Panc1 (cell line): ENCODE results near the gene TMEM217. TPM values are rescaled to one million over a fixed set of nuclear protein-coding genes. Genes with fewer than 3 reads are reported as not detected.

Experiments used
- ATAC-seq: fragments of 200-7000 bp; cut with Tn5 transposase; 2 replicates; pipeline ENCODE4 v1.9.1; 2020; ENCODE audit warnings: mild to moderate bottlenecking, moderate library complexity
- BruUV-seq: library from RNA; stranded (reverse); fragments of 400-500 nt; replicated peaks from 2 replicates; lab custom pipeline; 2021; lab: Mats Ljungman, UMichigan
- CTCF ChIA-PET: fragments of 300-600 bp; sonication (Branson Sonifier 250); formaldehyde crosslinking; loops from one replicate; lab custom pipeline; 2022; ENCODE audit warnings: antibody characterized with exemption; lab: Charles Lee
- POLR2A ChIA-PET: fragments of 300-600 bp; sonication (Branson Sonifier 250); formaldehyde crosslinking; loops from one replicate; lab custom pipeline; 2022; ENCODE audit warnings: antibody characterized with exemption; lab: Charles Lee
- DNase-seq: peaks from one replicate; pipeline ENCODE4 v3.0.0-alpha.2; 2010; ENCODE audit warnings: low read depth, low spot score
- H3K27ac ChIP-seq: 2 replicates; pipeline ENCODE4 v1.5.1; 2011; ENCODE audit warnings: mild to moderate bottlenecking, low read length, inconsistent platforms
- H3K27me3 ChIP-seq: fragments of 200-500 bp; sonication (Bioruptor generic); 2 replicates; pipeline ENCODE4 v1.6.0; 2014; ENCODE audit warnings: low read length, inconsistent platforms; ENCODE audit not compliant: control insufficient read depth, insufficient read depth
- H3K36me3 ChIP-seq: fragments of 200-500 bp; sonication (Bioruptor generic); 2 replicates; pipeline ENCODE4 v1.5.1; 2014; ENCODE audit warnings: inconsistent platforms, mild to moderate bottlenecking, low read length, moderate library complexity; ENCODE audit not compliant: control insufficient read depth, insufficient read depth
- H3K4me1 ChIP-seq: 2 replicates; pipeline ENCODE4 v1.5.1; 2011; ENCODE audit warnings: inconsistent platforms, mild to moderate bottlenecking, low read length, moderate library complexity; ENCODE audit not compliant: control insufficient read depth, insufficient read depth
- H3K4me3 ChIP-seq, 2 experiments: 2 replicates each; pipeline ENCODE4 v1.5.1; 2011 to 2012; ENCODE audit warnings: low read depth in 2 of 2, low read length in 2 of 2, mild to moderate bottlenecking in 2 of 2, inconsistent platforms in 1 of 2, moderate library complexity in 1 of 2
- H3K9me3 ChIP-seq: fragments of 200-500 bp; sonication (Bioruptor generic); 2 replicates; pipeline ENCODE4 v1.5.1; 2014; ENCODE audit warnings: low read depth, mild to moderate bottlenecking, inconsistent platforms, low read length, moderate library complexity; ENCODE audit not compliant: control insufficient read depth, insufficient read depth
- CTCF ChIP-seq: fragments of 450-650 bp; IDR thresholded peaks from 2 replicates; pipeline ENCODE4 v1.5.1; 2017; ENCODE audit warnings: mild to moderate bottlenecking
- POLR2AphosphoS5 ChIP-seq: IDR thresholded peaks from 2 replicates; pipeline ENCODE4 v1.6.1; 2012; ENCODE audit warnings: mild to moderate bottlenecking, low read depth, low read length, moderate library complexity
- REST ChIP-seq, 2 experiments: IDR thresholded peaks; 2 replicates each; pipeline ENCODE4 v1.6.1; 2011 to 2012; ENCODE audit warnings: low read depth in 2 of 2, control low read depth in 1 of 2, low read length in 1 of 2, mild to moderate bottlenecking in 1 of 2, moderate library complexity in 1 of 2; ENCODE audit not compliant: insufficient read depth in 1 of 2
- SIN3A ChIP-seq: IDR thresholded peaks from 2 replicates; pipeline ENCODE4 v1.6.1; 2012; ENCODE audit warnings: low read depth, mild to moderate bottlenecking, low read length, moderate library complexity, borderline replicate concordance; ENCODE audit not compliant: insufficient read depth
- TCF7L2 ChIP-seq: IDR thresholded peaks from 2 replicates; pipeline ENCODE4 v1.6.1; 2011; ENCODE audit warnings: mild to moderate bottlenecking, low read depth, low read length, inconsistent platforms
- in situ Hi-C: cut with HindIII; loops from 2 replicates; pipeline ENCODE4 v1.10.0; 2016; ENCODE audit warnings: low sequenced_read_pairs, low pct_unique_long_range_greater_than_20kb
- intact Hi-C: fragments of 100-400 bp; cut with micrococcal nuclease; formaldehyde crosslinking; loops from one replicate; pipeline ENCODE4 v1.10.0; 2022; ENCODE audit not compliant: unreplicated experiment
- total RNA-seq: library from RNA; stranded (reverse); gene quantifications from one replicate; pipeline ENCODE4 v1.2.1, GENCODE V29; 2021; ENCODE audit not compliant: unreplicated experiment

The TMEM217 gene
- total RNA-seq, 1 experiment from 2014 or later = 4.0 TPM

- POLR2A ChIA-PET = no interaction called here
- no peak for ATAC-seq
- BruUV-seq = no TSS peak
- DNase-seq = no peak
- intact Hi-C loops (no loop called here), in situ Hi-C loops (no loop called here)
- no peaks in the 10 kb centered on the region for H3K27me3 ChIP-seq
- H3K4me3 ChIP-seq = no peak overlapping the region
- H3K27ac ChIP-seq = no peak overlapping the region
- CTCF ChIA-PET = no interaction called here
- no peaks in the 10 kb centered on the region for H3K9me3 ChIP-seq
- peaks cover 9% of the 10 kb centered on the region; the same call in 1 of the 2 replicates for H3K36me3 ChIP-seq
- TF ChIP-seq POLR2AphosphoS5 = no peak
- no peak for TF ChIP-seq CTCF
- no peak for TF ChIP-seq SIN3A
- no peak for TF ChIP-seq REST (IDR thresholded peaks at IDR 0.05; ENCODE audit: insufficient read depth in 1 of 2, low read depth in 2 of 2, low read length in 1 of 2)
- TF ChIP-seq TCF7L2 = no peak
- no peaks in the 10 kb centered on the region for H3K4me1 ChIP-seq
These were observed 25.3 kb upstream of the TMEM217 start for GRCh38 chr6:37283268-37283667.

- in situ Hi-C loops = no loop called here
- peaks cover 9% of the 10 kb centered on the region; the same call in 1 of the 2 replicates for H3K36me3 ChIP-seq
- no peak overlapping the region for H3K27ac ChIP-seq
- no peak for DNase-seq
- no peaks in the 10 kb centered on the region for H3K27me3 ChIP-seq
- ChIA-PET CTCF (no interaction called here), POLR2A (no interaction called here)
- no peaks in the 10 kb centered on the region for H3K4me1 ChIP-seq
- intact Hi-C loops = no loop called here
- TF ChIP-seq CTCF (no peak), TCF7L2 (no peak), SIN3A (no peak), POLR2AphosphoS5 (no peak), REST (IDR thresholded peaks at IDR 0.05; ENCODE audit: insufficient read depth in 1 of 2, low read depth in 2 of 2, low read length in 1 of 2) (no peak)
- H3K4me3 ChIP-seq = no peak overlapping the region
- H3K9me3 ChIP-seq = no peaks in the 10 kb centered on the region
- no peak for ATAC-seq
- BruUV-seq = no TSS peak
These were observed 24.4 kb upstream of the TMEM217 start for GRCh38 chr6:37282371-37282770.
